LHCN-M2 (cell line): ENCODE results near the gene GRIN2A. TPM values are rescaled to one million over a fixed set of nuclear protein-coding genes. Genes with fewer than 3 reads are reported as not detected.

ENCODE experiments used
- DNase-seq: peaks from one replicate; pipeline ENCODE4 v3.0.0-alpha.2; 2012; ENCODE audit warnings: low read depth
- total RNA-seq: library from RNA; depleted of rRNA; stranded (reverse); fragments of >200 nt; gene quantifications from 2 replicates; pipeline ENCODE4 v1.2.3, GENCODE V29; 2014

The GRIN2A gene
- total RNA-seq, 1 experiment from 2014 or later = not detected

DNA sequence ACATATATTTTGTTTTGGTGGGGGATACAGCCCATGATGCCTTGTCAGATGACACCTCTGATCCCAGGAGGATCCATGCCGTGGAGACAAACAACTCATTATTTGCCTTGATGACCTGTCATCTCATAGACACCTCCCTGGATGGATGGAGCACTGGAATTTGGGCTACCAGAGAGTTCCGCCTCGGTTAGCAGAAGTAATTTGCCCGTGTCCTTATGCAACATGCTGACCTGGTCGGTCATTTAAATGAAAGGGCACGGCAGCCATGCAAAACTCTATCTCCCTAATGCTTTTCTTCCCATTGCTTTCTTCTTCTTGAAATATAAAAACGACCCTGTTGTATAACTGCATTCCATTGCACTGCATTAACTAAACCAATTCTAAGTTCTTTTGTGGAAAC, 145.3 kb downstream of the GRIN2A start:
- DNase-seq = no peak

- no peak for DNase-seq
These were observed 148.7 kb downstream of the GRIN2A start for GRCh38 chr16:10033556-10033955.

DNA sequence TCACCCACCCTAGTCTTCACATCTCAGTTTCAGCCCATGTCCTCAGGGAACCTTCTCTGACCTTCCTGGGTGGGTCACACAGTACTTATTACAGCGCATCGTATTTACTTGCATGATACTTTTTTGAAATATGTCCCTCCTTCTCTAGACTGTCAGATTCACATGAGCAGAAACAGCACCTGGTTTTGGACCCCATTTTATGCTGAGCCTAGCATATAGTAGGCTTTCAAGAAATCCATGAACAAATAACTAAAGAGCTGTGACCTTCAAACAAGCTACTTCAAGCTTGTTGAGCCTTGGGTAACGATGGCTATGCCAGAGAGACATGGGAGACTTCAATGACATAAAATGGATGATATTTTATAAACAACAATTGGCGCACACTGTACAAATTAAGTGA, 150.3 kb downstream of the GRIN2A start:
- DNase-seq = no peak

DNA sequence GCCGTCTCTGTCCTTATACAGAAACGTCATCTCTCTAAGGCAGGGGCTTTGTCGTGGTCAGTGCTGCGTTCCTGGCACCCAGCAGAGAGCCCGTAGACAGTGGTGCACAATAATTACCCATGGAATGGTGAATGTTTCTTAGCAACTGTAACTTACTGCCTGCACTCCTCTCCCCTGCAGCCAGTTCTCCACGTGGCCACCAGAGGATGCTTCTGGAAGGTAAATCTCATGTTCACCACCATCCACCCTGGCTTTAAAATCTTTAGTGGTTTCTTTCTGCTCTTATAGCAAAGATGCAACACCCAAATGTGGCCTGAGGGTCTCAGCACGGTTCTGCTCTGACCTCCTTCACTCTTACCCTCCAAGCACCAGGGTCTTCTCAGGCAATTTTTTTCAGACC, 150.8 kb downstream of the GRIN2A start:
- no peak for DNase-seq

DNA sequence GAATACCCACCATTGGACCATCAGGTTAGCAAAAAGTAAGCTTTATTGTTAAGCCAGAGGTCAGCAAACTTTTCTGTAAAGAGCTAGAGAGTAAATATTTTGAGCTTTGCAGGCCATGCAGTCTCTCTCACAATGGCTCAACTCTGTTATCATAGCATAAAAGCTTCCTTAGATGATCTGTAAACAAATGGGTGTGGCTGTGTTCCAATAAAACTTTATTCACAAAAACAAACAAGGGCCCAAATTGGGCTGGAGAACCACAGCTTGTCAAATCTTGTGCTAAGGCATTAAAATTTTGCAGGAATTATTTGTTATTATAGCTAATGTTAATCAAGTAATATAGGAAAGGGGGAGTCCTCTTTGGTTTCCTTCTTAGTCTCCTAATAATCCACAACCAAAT, 153.6 kb downstream of the GRIN2A start:
- no peak for DNase-seq

DNA sequence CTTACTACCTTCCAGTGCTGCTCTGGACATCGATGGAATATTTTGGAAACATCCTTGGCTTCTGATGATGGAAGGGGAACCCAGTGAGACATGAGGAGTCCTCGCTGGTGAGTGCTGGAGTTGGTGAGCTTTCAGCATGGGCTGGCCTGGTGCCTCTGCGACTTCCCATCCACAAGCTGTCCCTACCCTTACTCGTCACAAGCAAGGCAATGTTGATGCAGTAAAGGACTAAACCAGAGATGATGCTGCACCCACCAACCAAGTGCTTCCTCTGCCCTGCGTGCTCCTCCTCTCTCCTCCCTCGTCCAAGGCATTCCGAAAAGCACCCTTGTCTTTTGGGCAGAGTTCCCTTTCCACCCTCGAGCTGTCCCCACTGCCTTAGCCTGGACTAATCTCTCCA, 154.7 kb downstream of the GRIN2A start:
- no peak for DNase-seq

- no peak for DNase-seq
These were observed 155.6 kb downstream of the GRIN2A start for GRCh38 chr16:10026593-10026992.

DNA sequence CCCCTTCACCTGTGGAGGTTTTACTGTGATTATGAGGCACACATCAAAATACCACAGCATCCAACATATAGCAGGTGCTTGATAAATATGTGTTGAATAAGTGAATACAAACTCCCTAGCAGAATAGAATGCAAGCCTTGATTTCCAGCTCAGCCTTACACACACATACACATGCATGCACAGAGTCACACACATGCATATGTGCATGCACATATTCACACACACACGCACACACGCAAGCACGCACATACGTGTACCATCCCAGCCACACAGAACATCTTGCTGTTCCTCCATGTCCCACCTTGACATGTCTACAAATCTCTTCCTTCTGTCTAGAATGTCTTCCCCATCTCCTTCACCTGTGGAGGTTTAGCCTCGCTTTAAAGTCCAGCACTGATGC, 160.1 kb downstream of the GRIN2A start:
- no peak for DNase-seq

GRCh38 chr16:10020866-10021265, 161.4 kb downstream of the GRIN2A start:
- no peak for DNase-seq

GRCh38 chr16:10016752-10017151, 165.5 kb downstream of the GRIN2A start:
- DNase-seq = no peak

DNA sequence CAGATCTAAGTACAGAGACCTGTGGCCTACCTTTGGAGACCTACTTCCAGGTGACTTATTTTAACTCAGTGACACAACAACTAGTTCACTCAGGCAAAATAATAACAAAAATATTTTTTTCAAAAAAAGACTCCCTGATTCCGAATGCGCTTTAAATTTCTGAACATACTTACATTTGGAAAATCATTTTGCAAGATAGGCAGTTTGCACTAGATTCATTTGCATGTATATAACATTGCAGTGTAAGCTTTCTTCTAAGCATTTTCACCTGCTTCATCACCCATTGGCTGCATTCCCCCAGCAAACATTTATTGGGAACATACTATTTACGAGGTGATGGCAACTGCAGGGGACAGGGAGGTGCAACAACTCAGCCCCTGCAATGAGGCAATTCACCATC, 166.8 kb downstream of the GRIN2A start:
- no peak for DNase-seq

- DNase-seq = no peak
These were observed 168.5 kb downstream of the GRIN2A start for GRCh38 chr16:10013774-10014173.

DNA sequence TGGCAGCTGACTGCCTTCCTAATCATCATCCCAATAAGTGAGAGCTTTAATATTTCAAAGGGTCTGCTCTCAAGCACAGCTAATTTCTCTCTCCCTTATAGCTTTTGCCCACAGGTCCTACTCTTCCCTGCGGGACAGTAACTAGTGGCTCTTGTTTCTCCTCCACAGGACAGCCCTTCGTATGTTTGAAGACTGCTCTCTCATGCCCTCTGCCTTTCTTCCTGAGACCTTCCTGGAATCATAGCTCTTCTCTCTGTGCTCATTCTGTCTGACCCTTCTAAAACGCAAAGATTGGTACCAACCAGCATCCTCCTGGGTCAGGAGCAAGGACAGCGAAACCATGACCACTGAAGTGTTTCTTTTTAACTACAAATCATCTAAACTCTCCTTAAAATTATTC, 168.9 kb downstream of the GRIN2A start:
- no peak for DNase-seq

DNA sequence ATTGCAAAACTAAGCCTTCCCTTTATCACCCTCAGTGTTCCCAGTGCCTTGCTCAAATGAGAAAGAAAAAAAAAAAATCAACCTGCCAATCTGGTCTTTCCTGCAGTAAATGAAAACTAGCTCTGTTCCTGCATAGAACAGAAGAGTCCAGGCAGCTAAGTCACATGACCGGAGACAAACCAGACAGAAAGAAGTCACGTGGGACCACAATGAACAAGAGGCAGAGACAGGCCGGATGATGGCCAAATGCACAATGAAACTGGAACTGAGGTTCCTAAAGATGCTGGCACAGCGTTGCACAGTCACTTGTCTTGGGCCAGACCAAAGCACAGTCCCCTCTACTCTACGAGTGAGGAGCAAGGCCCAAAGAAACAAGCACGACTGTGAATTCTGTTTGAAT, 172.5 kb downstream of the GRIN2A start:
- DNase-seq = no peak

- no peak for DNase-seq
These were observed 178.7 kb downstream of the GRIN2A start for GRCh38 chr16:10003486-10003885.

DNA sequence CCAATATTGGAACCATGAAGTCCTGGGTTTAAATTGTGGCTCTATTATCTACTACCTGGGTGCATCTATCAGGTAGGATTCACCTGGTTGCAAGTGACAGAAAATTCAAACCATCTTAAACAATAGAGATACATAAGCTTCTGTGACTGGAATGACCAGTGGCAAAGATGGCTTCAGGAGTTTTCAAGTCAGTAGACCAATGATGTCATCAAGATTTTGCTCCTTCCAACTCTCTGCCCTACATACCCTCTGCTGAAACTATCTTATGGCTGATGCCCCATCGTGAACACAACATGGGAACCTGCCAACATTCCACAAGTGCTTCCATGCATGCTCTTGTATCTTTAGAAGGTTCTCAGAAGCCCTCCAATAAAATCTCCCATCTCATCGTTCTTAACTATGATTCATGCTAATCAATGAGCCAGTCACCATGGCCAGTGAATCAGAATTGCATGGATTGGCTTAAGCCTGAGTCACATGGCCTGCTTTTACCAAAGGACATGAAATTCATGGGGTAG, 180.9 kb downstream of the GRIN2A start:
- no peak for DNase-seq

DNA sequence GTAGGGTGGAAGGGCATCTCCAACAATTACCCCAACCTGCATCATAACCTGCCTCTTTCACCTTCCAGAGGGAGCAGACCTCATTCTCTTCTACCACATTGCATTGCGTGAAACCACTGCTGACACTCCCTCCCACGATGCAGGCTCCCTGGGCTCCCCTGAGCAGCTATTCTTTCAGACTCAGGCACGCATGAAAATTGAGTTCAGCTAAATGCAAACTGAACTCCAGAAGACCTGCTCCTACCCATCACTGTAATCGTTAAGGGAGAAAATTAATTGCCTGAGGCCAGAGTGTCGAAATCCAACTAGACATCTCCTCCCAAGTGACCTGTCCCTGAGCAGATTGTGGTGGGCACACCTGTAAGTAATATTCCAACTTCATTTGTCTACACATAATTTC, 186.0 kb downstream of the GRIN2A start:
- DNase-seq = no peak

DNA sequence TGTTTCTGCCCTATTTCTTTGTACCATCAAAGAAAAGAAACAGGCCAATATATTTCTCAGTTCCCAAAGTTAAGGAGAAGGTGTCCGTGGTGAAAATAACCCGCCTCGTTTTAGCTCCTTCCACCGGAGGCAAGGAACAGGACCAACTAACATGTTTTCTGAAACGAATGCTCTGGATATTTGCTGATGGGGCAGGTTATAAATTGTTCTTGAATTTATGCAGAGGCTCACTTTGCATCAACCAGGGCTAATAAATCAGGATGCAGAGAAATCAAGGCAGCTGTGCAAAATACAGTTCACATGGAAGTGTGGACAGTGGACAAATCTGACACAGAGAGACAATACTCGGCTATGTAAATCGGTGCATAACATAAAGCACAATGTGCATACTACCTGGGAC, 189.8 kb downstream of the GRIN2A start:
- DNase-seq = no peak

DNA sequence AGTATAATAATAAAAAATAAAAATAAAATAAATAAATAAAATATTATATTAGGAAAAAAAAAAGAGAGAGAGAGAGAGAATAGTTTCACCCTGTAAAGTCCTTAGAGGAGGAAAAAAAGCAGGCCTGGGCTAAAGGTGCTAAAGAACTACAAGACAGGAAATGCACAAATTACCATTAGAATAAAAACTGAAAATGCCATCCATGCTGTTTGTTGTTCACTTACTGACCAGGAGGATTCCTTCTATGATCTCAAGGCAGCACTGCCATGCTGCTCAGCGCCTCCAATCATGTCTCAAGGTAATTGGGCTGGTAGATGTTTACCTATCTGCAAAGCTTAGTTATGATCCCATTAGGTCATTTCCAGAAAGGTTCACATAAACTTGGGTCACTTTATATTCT, 201.2 kb downstream of the GRIN2A start:
- DNase-seq = no peak

GRCh38 chr16:9978160-9978725, 204.0 kb downstream of the GRIN2A start:
- no peak for DNase-seq

- DNase-seq = no peak
These were observed 204.8 kb downstream of the GRIN2A start for GRCh38 chr16:9977333-9977897.

DNA sequence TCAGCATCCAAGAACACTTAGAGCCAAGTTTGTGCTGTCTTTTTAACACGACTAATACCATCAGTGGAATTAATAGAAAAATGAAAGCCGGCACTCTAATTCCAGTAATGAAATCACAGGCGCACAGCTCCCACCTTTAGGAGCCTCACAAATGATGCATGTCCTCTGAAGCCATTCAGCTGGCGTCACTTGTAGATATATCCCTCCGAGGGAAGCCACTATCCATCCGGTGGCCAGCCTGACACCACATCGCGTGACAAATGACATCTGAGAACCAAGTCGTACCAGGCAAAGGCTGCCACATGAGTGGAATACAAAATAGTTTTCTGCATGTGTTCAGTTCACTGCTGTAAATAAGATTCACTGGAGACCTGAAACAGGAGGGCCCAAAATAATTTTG, 205.6 kb downstream of the GRIN2A start:
- DNase-seq = no peak

- DNase-seq = no peak
These were observed 210.3 kb downstream of the GRIN2A start for GRCh38 chr16:9971907-9972306.

- DNase-seq = no peak
These were observed 211.4 kb downstream of the GRIN2A start for GRCh38 chr16:9970796-9971195.
